Activated CD8-positive, alpha-beta T cell treated with anti-CD3 and anti-CD28 coated beads, Interleukin-2, amount 10 ng/mL, durations not matched to agents 7 days and 5 days (primary cell): ENCODE data around the gene KIF18A. TPM values are rescaled to one million over a fixed set of nuclear protein-coding genes. Genes with fewer than 3 reads are reported as not detected.
"Not testable (repeated sequence)": the region's sequence is repeated elsewhere in the genome, so short reads cannot be mapped to it uniquely, and the experiment has no call there.

Experiments
- ATAC-seq: fragments of 150-1000 bp; cut with Tn5 transposase; one replicate; pipeline ENCODE4 v1.10.0; 2021; ENCODE audit warnings: moderate library complexity
- CTCF ChIA-PET: fragments of 350-600 bp; sonication (Branson Sonifier 250); formaldehyde crosslinking; loops from one replicate; lab custom pipeline; 2021; ENCODE audit warnings: antibody characterized with exemption; lab: Charles Lee
- POLR2A ChIA-PET: fragments of 350-600 bp; sonication (Branson Sonifier 250); formaldehyde crosslinking; loops from one replicate; lab custom pipeline; 2021; ENCODE audit warnings: antibody characterized with exemption; lab: Charles Lee
- DNase-seq: peaks from one replicate; pipeline ENCODE4 v3.0.0-alpha.2; 2020
- H3K27ac Mint-ChIP-seq: one replicate; pipeline ENCODE4 v1.8.0; 2021; ENCODE audit warnings: mild to moderate bottlenecking, mixed read lengths
- H3K27me3 Mint-ChIP-seq: one replicate; pipeline ENCODE4 v1.8.0; 2021; ENCODE audit warnings: low read depth, mixed read lengths
- H3K36me3 Mint-ChIP-seq: one replicate; pipeline ENCODE4 v1.8.0; 2021; ENCODE audit warnings: low read depth, mixed read lengths
- H3K4me1 Mint-ChIP-seq: one replicate; pipeline ENCODE4 v1.8.0; 2021; ENCODE audit warnings: low read depth, mixed read lengths
- H3K4me3 Mint-ChIP-seq: one replicate; pipeline ENCODE4 v1.8.0; 2021; ENCODE audit warnings: mild to moderate bottlenecking, mixed read lengths
- H3K9me3 Mint-ChIP-seq: one replicate; pipeline ENCODE4 v1.8.0; 2022; ENCODE audit warnings: mixed read lengths; ENCODE audit not compliant: insufficient read depth
- total RNA-seq, 2 experiments: library from RNA; stranded (reverse); gene quantifications; one replicate each; pipeline ENCODE4 v1.2.3, GENCODE V29; 2021

Gene KIF18A
- total RNA-seq, 2 experiments from 2014 or later: 31.8 to 35.4 TPM

- Mint-ChIP-seq H3K27me3 (no peaks in the 10 kb centered on the region), H3K9me3 (no peaks in the 10 kb centered on the region), H3K36me3 (peaks cover 22% of the 10 kb centered on the region), H3K27ac (no peak overlapping the region), H3K4me1 (peaks cover 47% of the 10 kb centered on the region), H3K4me3 (no peak overlapping the region)
- DNase-seq (no peak), ATAC-seq (no peak)
- ChIA-PET POLR2A (no interaction called here), CTCF (interaction anchor here (1.2 kb wide), 1 partner anchor 16 kb away, joined by 3 read pairs; no protein-coding TSS in a partner anchor)
These were observed 3.0 kb downstream of the KIF18A start for GRCh38 chr11:28104984-28105383.

GRCh38 chr11:28104425-28104824 lies 3.5 kb downstream of the KIF18A start:
- H3K27ac Mint-ChIP-seq: no peak overlapping the region
- CTCF ChIA-PET: interaction anchor here (1.2 kb wide), 1 partner anchor 15 kb away, joined by 3 read pairs; no protein-coding TSS in a partner anchor
- H3K4me1 Mint-ChIP-seq: peaks cover 46% of the 10 kb centered on the region
- ATAC-seq: no peak
- H3K36me3 Mint-ChIP-seq: peaks cover 27% of the 10 kb centered on the region
- H3K4me3 Mint-ChIP-seq: no peak overlapping the region
- no peaks in the 10 kb centered on the region for H3K27me3 Mint-ChIP-seq
- no peaks in the 10 kb centered on the region for H3K9me3 Mint-ChIP-seq
- POLR2A ChIA-PET: no interaction called here
- DNase-seq: no peak

GRCh38 chr11:28102300-28102699 lies 5.7 kb downstream of the KIF18A start:
- H3K9me3 Mint-ChIP-seq, H3K27me3 Mint-ChIP-seq, POLR2A ChIA-PET, H3K27ac Mint-ChIP-seq, DNase-seq, ATAC-seq, CTCF ChIA-PET, H3K4me3 Mint-ChIP-seq: not testable (repeated sequence)
- Mint-ChIP-seq H3K4me1 (peaks cover 34% of the 10 kb centered on the region), H3K36me3 (peaks cover 17% of the 10 kb centered on the region)

- no peaks in the 10 kb centered on the region for H3K9me3 Mint-ChIP-seq
- no peak for DNase-seq
- ATAC-seq: no peak
- no peak overlapping the region for H3K27ac Mint-ChIP-seq
- H3K27me3 Mint-ChIP-seq: no peaks in the 10 kb centered on the region
- CTCF ChIA-PET: no interaction called here
- H3K36me3 Mint-ChIP-seq: peaks cover 24% of the 10 kb centered on the region
- H3K4me3 Mint-ChIP-seq: no peak overlapping the region
- POLR2A ChIA-PET: no interaction called here
- peaks cover 28% of the 10 kb centered on the region for H3K4me1 Mint-ChIP-seq
These were observed 7.3 kb downstream of the KIF18A start for GRCh38 chr11:28100665-28101064.

GRCh38 chr11:28099715-28100114 lies 8.2 kb downstream of the KIF18A start:
- no peaks in the 10 kb centered on the region for H3K9me3 Mint-ChIP-seq
- no peak overlapping the region for H3K4me3 Mint-ChIP-seq
- DNase-seq (no peak), ATAC-seq (no peak)
- H3K27me3 Mint-ChIP-seq: no peaks in the 10 kb centered on the region
- ChIA-PET POLR2A (no interaction called here), CTCF (no interaction called here)
- no peak overlapping the region for H3K27ac Mint-ChIP-seq
- peaks cover 32% of the 10 kb centered on the region for H3K36me3 Mint-ChIP-seq
- H3K4me1 Mint-ChIP-seq: peaks cover 24% of the 10 kb centered on the region

GRCh38 chr11:28098257-28098656 lies 9.7 kb downstream of the KIF18A start:
- Mint-ChIP-seq H3K9me3 (no peaks in the 10 kb centered on the region), H3K27ac (no peak overlapping the region), H3K4me3 (no peak overlapping the region), H3K4me1 (peaks cover 17% of the 10 kb centered on the region), H3K27me3 (no peaks in the 10 kb centered on the region), H3K36me3 (peaks cover 40% of the 10 kb centered on the region)
- ChIA-PET POLR2A (no interaction called here), CTCF (no interaction called here)
- DNase-seq (no peak), ATAC-seq (no peak)

- ChIA-PET CTCF (no interaction called here), POLR2A (no interaction called here)
- peaks cover 36% of the 10 kb centered on the region for H3K36me3 Mint-ChIP-seq
These were observed 15.2 kb downstream of the KIF18A start for GRCh38 chr11:28092786-28093185.

GRCh38 chr11:28090052-28090749 lies 17.8 kb downstream of the KIF18A start:
- H3K36me3 Mint-ChIP-seq: peaks cover 28% of the 10 kb centered on the region
- CTCF ChIA-PET: interaction anchor here (1.3 kb wide), 1 partner anchor 15 kb away, joined by 3 read pairs; no protein-coding TSS in a partner anchor
- POLR2A ChIA-PET: interaction anchor here (1.5 kb wide), 1 partner anchor 17 kb away, joined by 4 read pairs; the partner anchor contains the start of gene KIF18A

More at GRCh38 chr11:28092786-28093185, 15.2 kb downstream of the KIF18A start:
- no peaks in the 10 kb centered on the region for H3K27me3 Mint-ChIP-seq
- H3K4me1 Mint-ChIP-seq: peaks cover 2% of the 10 kb centered on the region
- no peak overlapping the region for H3K27ac Mint-ChIP-seq
- no peaks in the 10 kb centered on the region for H3K9me3 Mint-ChIP-seq
- DNase-seq: no peak
- ATAC-seq: no peak
- no peak overlapping the region for H3K4me3 Mint-ChIP-seq

GRCh38 chr11:28089378-28089777 lies 18.6 kb downstream of the KIF18A start:
- ATAC-seq: no peak
- Mint-ChIP-seq H3K36me3 (peaks cover 24% of the 10 kb centered on the region), H3K27ac (no peak overlapping the region), H3K27me3 (no peaks in the 10 kb centered on the region), H3K9me3 (no peaks in the 10 kb centered on the region), H3K4me3 (no peak overlapping the region), H3K4me1 (no peaks in the 10 kb centered on the region)
- CTCF ChIA-PET: interaction anchor here (1.3 kb wide), 1 partner anchor 16 kb away, joined by 3 read pairs; no protein-coding TSS in a partner anchor
- no peak for DNase-seq
- POLR2A ChIA-PET: interaction anchor here (1.5 kb wide), 1 partner anchor 18 kb away, joined by 4 read pairs; the partner anchor contains the start of gene KIF18A

More at GRCh38 chr11:28090052-28090749, 17.8 kb downstream of the KIF18A start:
- DNase-seq (no peak), ATAC-seq (no peak)
- no peak overlapping the region for H3K4me3 Mint-ChIP-seq
- H3K4me1 Mint-ChIP-seq: no peaks in the 10 kb centered on the region
- H3K27me3 Mint-ChIP-seq: no peaks in the 10 kb centered on the region
- no peaks in the 10 kb centered on the region for H3K9me3 Mint-ChIP-seq
- no peak overlapping the region for H3K27ac Mint-ChIP-seq

GRCh38 chr11:28087693-28088092 lies 20.3 kb downstream of the KIF18A start:
- POLR2A ChIA-PET, H3K4me3 Mint-ChIP-seq, H3K27me3 Mint-ChIP-seq, CTCF ChIA-PET, DNase-seq, H3K4me1 Mint-ChIP-seq, ATAC-seq, H3K9me3 Mint-ChIP-seq, H3K27ac Mint-ChIP-seq: not testable (repeated sequence)
- H3K36me3 Mint-ChIP-seq: peaks cover 19% of the 10 kb centered on the region

- H3K4me3 Mint-ChIP-seq, DNase-seq, H3K27ac Mint-ChIP-seq, H3K9me3 Mint-ChIP-seq, H3K27me3 Mint-ChIP-seq, POLR2A ChIA-PET, H3K4me1 Mint-ChIP-seq, ATAC-seq: not testable (repeated sequence)
- H3K36me3 Mint-ChIP-seq: peaks cover 22% of the 10 kb centered on the region
- CTCF ChIA-PET: interaction anchor here (0.6 kb wide), 1 partner anchor 601 kb away, joined by 4 read pairs; no protein-coding TSS in a partner anchor
These were observed 20.8 kb downstream of the KIF18A start for GRCh38 chr11:28087192-28087591.

- POLR2A ChIA-PET: no interaction called here
- DNase-seq (no peak), ATAC-seq (no peak)
- Mint-ChIP-seq H3K4me1 (no peaks in the 10 kb centered on the region), H3K4me3 (no peak overlapping the region), H3K36me3 (peaks cover 28% of the 10 kb centered on the region), H3K9me3 (no peaks in the 10 kb centered on the region), H3K27ac (no peak overlapping the region), H3K27me3 (no peaks in the 10 kb centered on the region)
- CTCF ChIA-PET: interaction anchor here (0.6 kb wide), 1 partner anchor 601 kb away, joined by 4 read pairs; no protein-coding TSS in a partner anchor
These were observed 21.4 kb downstream of the KIF18A start for GRCh38 chr11:28086569-28086968.
